ENCODE measurements around the gene SLC17A9. TPM values are rescaled to one million over a fixed set of nuclear protein-coding genes. Genes with fewer than 3 reads are reported as not detected.

Gene SLC17A9
- polyA plus RNA-seq, 12 donors: 0.67 to 14.5 (median 0.86) TPM; not detected in 1

DNA sequence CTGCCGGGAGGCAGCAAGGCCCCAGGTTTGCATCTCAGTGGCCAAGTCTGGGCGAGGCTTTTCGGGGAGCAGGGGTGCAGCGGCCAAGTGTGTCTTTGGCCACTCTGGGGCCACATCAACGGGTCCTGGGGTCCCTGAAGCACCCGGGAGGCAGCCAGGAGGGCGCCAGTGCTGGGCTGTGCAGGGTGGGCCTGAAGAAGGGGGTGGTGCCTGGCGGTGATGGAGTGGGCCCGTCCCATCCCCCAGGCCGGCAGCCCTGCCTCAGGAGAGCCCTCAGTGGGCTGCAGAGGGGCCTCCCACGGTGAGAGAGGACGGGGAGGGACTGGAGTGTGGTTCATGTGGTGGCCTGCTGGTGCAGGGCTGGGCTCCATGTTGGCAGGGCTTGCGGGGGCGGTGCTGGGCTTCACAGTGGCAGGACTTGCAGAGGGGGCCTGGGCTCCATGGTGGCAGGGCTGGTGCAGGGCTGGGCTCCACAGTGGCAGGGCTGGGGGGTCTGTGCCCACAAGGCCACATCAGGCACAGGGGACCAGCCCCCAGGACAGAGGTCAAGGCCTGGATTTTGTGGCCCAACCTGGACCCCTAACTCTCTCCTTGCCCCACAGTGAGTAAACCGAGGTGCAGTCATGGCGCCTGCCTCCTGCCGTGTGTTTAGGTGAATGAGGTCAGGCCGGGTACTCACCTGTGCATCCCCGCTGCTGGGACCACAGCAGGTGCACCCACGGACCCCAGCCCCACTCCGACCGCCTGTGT, 64.7 kb downstream of the SLC17A9 start:
- DNase-seq: no peak

- DNase-seq: no peak
Observed at GRCh38 chr20:63017826-63018411, 65.4 kb downstream of the SLC17A9 start.

Other genes with a start within 250 kb of the SLC17A9 start
- gene NTSR1, start 243.9 kb upstream of the SLC17A9 start, polyA plus RNA-seq (ENCODE audit: insufficient read length in 12 of 12): under 1 TPM in 9 of 12 donors, not detected in 3; 0.04 to 0.24 (median 0.14) TPM
- 10 to 100 TPM in 5 of 12 donors, 1 to 10 TPM in 6, not detected in 1; 7.3 to 16.3 (median 9.5) TPM for gene MRGBP, start 156.2 kb upstream of the SLC17A9 start, polyA plus RNA-seq (ENCODE audit: insufficient read length in 12 of 12)
- gene OGFR, start 147.9 kb upstream of the SLC17A9 start, polyA plus RNA-seq (ENCODE audit: insufficient read length in 12 of 12): 10 to 100 TPM in 11 of 12 donors, not detected in 1; 12.0 to 27.2 (median 14.5) TPM
- gene COL9A3, start 135.7 kb upstream of the SLC17A9 start, polyA plus RNA-seq (ENCODE audit: insufficient read length in 12 of 12): 10 to 100 TPM in 7 of 12 donors, 1 to 10 TPM in 4, not detected in 1; 4.5 to 24.9 (median 11.0) TPM
- 10 to 100 TPM in 3 of 12 donors, 1 to 10 TPM in 7, not detected in 2; 7.3 to 15.2 (median 9.0) TPM for gene TCFL5, start 90.9 kb upstream of the SLC17A9 start, polyA plus RNA-seq (ENCODE audit: insufficient read length in 12 of 12)
- 10 to 100 TPM in 11 of 12 donors, not detected in 1; 33.5 to 69.0 (median 37.7) TPM for gene DIDO1, start 26.2 kb upstream of the SLC17A9 start, polyA plus RNA-seq (ENCODE audit: insufficient read length in 12 of 12)
- 10 to 100 TPM in 11 of 12 donors, not detected in 1; 19.3 to 42.9 (median 30.1) TPM for gene GID8, start 14.6 kb upstream of the SLC17A9 start, polyA plus RNA-seq (ENCODE audit: insufficient read length in 12 of 12)
- gene BHLHE23, start 54.3 kb downstream of the SLC17A9 start, polyA plus RNA-seq (ENCODE audit: insufficient read length in 12 of 12): under 1 TPM in 1 of 12 donors, not detected in 11; 0.16 TPM